HepG2 (cell line): Measurements from ENCODE around the gene P2RY11. TPM values are rescaled to one million over a fixed set of nuclear protein-coding genes. Genes with fewer than 3 reads are reported as not detected.
A peak's percentile ranks its signal among the peaks of the same experiment; 100 is the strongest.

Source experiments
- ARID4A ChIP-seq: sonication (generic); formaldehyde crosslinking; IDR thresholded peaks from 2 replicates; pipeline ENCODE4 v1.5.0; 2020; ENCODE audit warnings: mild to moderate bottlenecking, missing genetic modification reagents, borderline replicate concordance
- CC2D1A ChIP-seq: sonication (generic); formaldehyde crosslinking; IDR thresholded peaks from 2 replicates; pipeline ENCODE4 v1.8.1; 2023; ENCODE audit warnings: mild to moderate bottlenecking, missing genetic modification reagents
- FIP1L1 ChIP-seq: fragments of 200-400 bp; formaldehyde crosslinking; IDR thresholded peaks from 2 replicates; pipeline ENCODE4 v1.6.1; 2018; ENCODE audit warnings: low read depth, mild to moderate bottlenecking, low read length, moderate library complexity, borderline replicate concordance; ENCODE audit not compliant: insufficient read depth
- HNRNPH1 ChIP-seq: fragments of 200-400 bp; formaldehyde crosslinking; optimal IDR thresholded peaks from 2 replicates; pipeline ENCODE3; 2017; ENCODE audit warnings: mild to moderate bottlenecking, low read depth, low read length
- MEF2D ChIP-seq: sonication (generic); formaldehyde crosslinking; IDR thresholded peaks from 2 replicates; pipeline ENCODE4 v1.5.1; 2020; ENCODE audit warnings: mild to moderate bottlenecking, missing genetic modification reagents
- PCBP2 ChIP-seq: fragments of 200-400 bp; formaldehyde crosslinking; optimal IDR thresholded peaks from 2 replicates; pipeline ENCODE3; 2018; ENCODE audit warnings: low read length, low read depth; ENCODE audit not compliant: poor library complexity, severe bottlenecking
- RBFOX2 ChIP-seq: fragments of 200-400 bp; formaldehyde crosslinking; IDR thresholded peaks from 2 replicates; pipeline ENCODE4 v1.6.1; 2017; ENCODE audit warnings: low read depth, mild to moderate bottlenecking, low read length
- RELA ChIP-seq: sonication (generic); formaldehyde crosslinking; IDR thresholded peaks from 2 replicates; pipeline ENCODE4 v1.4.0; 2020; ENCODE audit warnings: missing genetic modification reagents
- SUZ12 ChIP-seq: fragments of 150-350 bp; IDR thresholded peaks from 2 replicates; pipeline ENCODE4 v1.6.1; 2014; ENCODE audit warnings: low read depth, low read length
- YY1 ChIP-seq: IDR thresholded peaks from 2 replicates; pipeline ENCODE4 v1.6.1; 2011; ENCODE audit warnings: low read length, low read depth, moderate library complexity, mild to moderate bottlenecking; ENCODE audit not compliant: insufficient read depth, insufficient replicate concordance
- ZKSCAN1 ChIP-seq: fragments of 150-350 bp; IDR thresholded peaks from 2 replicates; pipeline ENCODE4 v1.6.1; 2014; ENCODE audit warnings: low read length
- ZNF17 ChIP-seq: sonication (generic); formaldehyde crosslinking; IDR thresholded peaks from 2 replicates; pipeline ENCODE4 v1.5.0; 2020; ENCODE audit warnings: mild to moderate bottlenecking, missing genetic modification reagents
- ZNF256 ChIP-seq: sonication (generic); formaldehyde crosslinking; conservative IDR thresholded peaks from 2 replicates; pipeline ENCODE4 v1.4.0; 2020; ENCODE audit warnings: missing genetic modification reagents
- ZNF274 ChIP-seq: sonication (generic); formaldehyde crosslinking; IDR thresholded peaks from 2 replicates; pipeline ENCODE4 v1.5.1; 2020; ENCODE audit warnings: mild to moderate bottlenecking, missing genetic modification reagents
- ZNF530 ChIP-seq: sonication (generic); formaldehyde crosslinking; IDR thresholded peaks from 2 replicates; pipeline ENCODE4 v1.5.0; 2020; ENCODE audit warnings: low read depth, mild to moderate bottlenecking, missing genetic modification reagents
- ZNF558 ChIP-seq: sonication (generic); formaldehyde crosslinking; IDR thresholded peaks from 2 replicates; pipeline ENCODE4 v1.9.0; 2022; ENCODE audit warnings: mild to moderate bottlenecking, missing genetic modification reagents, borderline replicate concordance
- ZNF564 ChIP-seq: sonication (generic); formaldehyde crosslinking; IDR thresholded peaks from 2 replicates; pipeline ENCODE4 v1.8.1; 2023; ENCODE audit warnings: mild to moderate bottlenecking, missing genetic modification reagents
- ZNF614 ChIP-seq: IDR thresholded peaks from 2 replicates; pipeline ENCODE4 v1.6.1; 2018; ENCODE audit warnings: missing biosample characterization, missing genetic modification reagents, inconsistent platforms, borderline replicate concordance
- ZNF709 ChIP-seq: sonication (generic); formaldehyde crosslinking; IDR thresholded peaks from 2 replicates; pipeline ENCODE4 v1.5.0; 2020; ENCODE audit warnings: mild to moderate bottlenecking, missing genetic modification reagents
- ZNF720 ChIP-seq: sonication (generic); formaldehyde crosslinking; IDR thresholded peaks from 2 replicates; pipeline ENCODE4 v1.4.0; 2020; ENCODE audit warnings: missing genetic modification reagents
- ZNF777 ChIP-seq: sonication (generic); formaldehyde crosslinking; IDR thresholded peaks from 2 replicates; pipeline ENCODE4 v1.4.0; 2020; ENCODE audit warnings: missing genetic modification reagents
- ZSCAN25 ChIP-seq: sonication (generic); formaldehyde crosslinking; IDR thresholded peaks from 2 replicates; pipeline ENCODE4 v1.8.0; 2022; ENCODE audit warnings: mild to moderate bottlenecking, missing genetic modification reagents
- polyA plus RNA-seq, 8 experiments: library from polyadenylated mRNA; depleted of rRNA in 3 of 8; stranded (reverse) in 7 of 8; unstranded in 1 of 8; fragments of >200 nt; fragmentation: Illumina TruSeq in 4 of 8; extraction: Trizol in 4 of 8; gene quantifications; 2 replicates each; pipeline versions ENCODE4 v1.2.1 to v1.2.3, GENCODE V29; 2011 to 2016; ENCODE audit warnings: low read depth in 4 of 8, missing spikeins in 1 of 8, mixed read lengths in 1 of 8; ENCODE audit not compliant: insufficient read depth in 1 of 8
- total RNA-seq, 5 experiments: library from RNA; depleted of rRNA; stranded (reverse); fragments of >200 nt; fragmentation: Illumina TruSeq; extraction: Trizol; gene quantifications; 2 replicates each; pipeline ENCODE4 v1.2.3, GENCODE V29; 2016; ENCODE audit warnings: low read depth in 1 of 5
- TF ChIP-seq, protein P1 (sequence below): sonication (generic); formaldehyde crosslinking; IDR thresholded peaks from 2 replicates; pipeline ENCODE4 v1.5.0; 2020; ENCODE audit warnings: mild to moderate bottlenecking, missing genetic modification reagents
- TF ChIP-seq, protein P2 (sequence below): sonication (generic); formaldehyde crosslinking; IDR thresholded peaks from 2 replicates; pipeline ENCODE4 v1.4.0; 2020; ENCODE audit warnings: missing genetic modification reagents
- TF ChIP-seq, protein P3 (sequence below): sonication (generic); formaldehyde crosslinking; IDR thresholded peaks from 2 replicates; pipeline ENCODE4 v1.8.1; 2023; ENCODE audit warnings: mild to moderate bottlenecking, missing genetic modification reagents, borderline replicate concordance

P2RY11 gene
- total and polyA plus RNA-seq, 2 of the 13 experiments (the other 11 are each of a cell fraction or from before 2014, with no cell fraction given) = 4.0 to 7.8 TPM

DNA sequence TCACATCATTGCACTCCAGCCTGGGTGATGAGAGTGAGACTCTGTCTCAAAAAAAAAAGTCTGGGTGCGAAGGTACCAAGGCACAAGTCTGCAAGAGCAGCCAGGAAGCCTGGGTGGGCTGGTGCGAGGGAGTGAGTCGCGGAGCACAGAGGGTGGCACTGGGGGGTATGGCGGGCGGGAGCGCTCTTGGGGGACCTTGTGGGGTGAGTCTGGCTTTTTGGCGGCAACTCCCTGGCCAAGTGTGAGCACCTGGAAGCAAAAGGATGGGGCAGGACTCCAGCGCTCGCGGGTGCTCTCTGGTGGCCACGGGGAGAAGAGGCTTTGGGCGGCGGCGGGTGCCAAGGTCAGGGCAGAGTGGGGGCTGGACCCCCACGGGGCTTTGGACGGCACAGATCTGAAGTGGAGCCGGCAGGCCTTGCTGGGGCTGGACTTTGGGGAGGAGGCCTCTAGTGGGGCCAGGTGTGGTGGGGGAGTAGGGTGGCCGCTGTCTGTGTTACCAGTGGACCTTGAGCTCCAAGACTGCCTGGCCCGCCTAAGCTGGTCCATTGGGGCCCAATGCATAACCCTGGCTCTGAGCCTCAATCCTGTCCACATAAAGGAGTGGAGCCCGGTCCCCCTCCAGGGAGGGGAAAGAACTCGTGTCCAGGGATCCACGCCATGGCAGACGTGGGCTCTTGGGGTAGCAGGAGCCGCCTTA lies 1.6 kb downstream of the P2RY11 start (continued):
- TF ChIP-seq ARID4A (CRISPR knock-in tag) (peak; percentile 36; the same call in 1 of the 2 replicates), ZNF720 (CRISPR knock-in tag) (no peak), MEF2D (CRISPR knock-in tag) (no peak), FIP1L1 (no peak), PCBP2 (no peak), ZNF777 (peak; percentile 9; the same call in 1 of the 2 replicates), ZNF256 (CRISPR knock-in tag) (no peak), HNRNPH1 (peak; percentile 62), ZNF614 (CRISPR knock-in tag) (no peak), ZNF709 (CRISPR knock-in tag) (no peak), ZNF558 (CRISPR knock-in tag) (no peak), CC2D1A (CRISPR knock-in tag) (no peak), YY1 (no peak), ZSCAN25 (CRISPR knock-in tag) (no peak), RELA (CRISPR knock-in tag) (no peak), SUZ12 (no peak), ZNF530 (CRISPR knock-in tag) (no peak), RBFOX2 (peak; percentile 76), ZKSCAN1 (no peak), ZNF17 (CRISPR knock-in tag) (no peak), ZNF564 (no peak), ZNF274 (CRISPR knock-in tag) (no peak)
- TF ChIP-seq, protein P1, sequence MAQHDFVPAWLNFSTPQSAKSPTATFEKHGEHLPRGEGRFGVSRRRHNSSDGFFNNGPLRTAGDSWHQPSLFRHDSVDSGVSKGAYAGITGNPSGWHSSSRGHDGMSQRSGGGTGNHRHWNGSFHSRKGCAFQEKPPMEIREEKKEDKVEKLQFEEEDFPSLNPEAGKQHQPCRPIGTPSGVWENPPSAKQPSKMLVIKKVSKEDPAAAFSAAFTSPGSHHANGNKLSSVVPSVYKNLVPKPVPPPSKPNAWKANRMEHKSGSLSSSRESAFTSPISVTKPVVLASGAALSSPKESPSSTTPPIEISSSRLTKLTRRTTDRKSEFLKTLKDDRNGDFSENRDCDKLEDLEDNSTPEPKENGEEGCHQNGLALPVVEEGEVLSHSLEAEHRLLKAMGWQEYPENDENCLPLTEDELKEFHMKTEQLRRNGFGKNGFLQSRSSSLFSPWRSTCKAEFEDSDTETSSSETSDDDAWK (CRISPR knock-in tag) = no peak
- TF ChIP-seq, protein P2, sequence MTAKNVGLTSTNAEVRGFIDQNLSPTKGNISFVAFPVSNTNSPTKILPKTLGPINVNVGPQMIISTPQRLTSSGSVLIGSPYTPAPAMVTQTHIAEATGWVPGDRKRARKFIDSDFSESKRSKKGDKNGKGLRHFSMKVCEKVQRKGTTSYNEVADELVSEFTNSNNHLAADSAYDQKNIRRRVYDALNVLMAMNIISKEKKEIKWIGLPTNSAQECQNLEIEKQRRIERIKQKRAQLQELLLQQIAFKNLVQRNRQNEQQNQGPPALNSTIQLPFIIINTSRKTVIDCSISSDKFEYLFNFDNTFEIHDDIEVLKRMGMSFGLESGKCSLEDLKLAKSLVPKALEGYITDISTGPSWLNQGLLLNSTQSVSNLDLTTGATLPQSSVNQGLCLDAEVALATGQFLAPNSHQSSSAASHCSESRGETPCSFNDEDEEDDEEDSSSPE (CRISPR knock-in tag) = peak; percentile 58; the same call in 1 of the 2 replicates
- TF ChIP-seq, protein P3, sequence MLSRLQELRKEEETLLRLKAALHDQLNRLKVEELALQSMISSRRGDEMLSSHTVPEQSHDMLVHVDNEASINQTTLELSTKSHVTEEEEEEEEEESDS (CRISPR knock-in tag) = no peak
